ENCODE results near the gene TENM3.
A peak's percentile ranks its signal among the peaks of the same experiment; 100 is the strongest.

The TENM3 gene

GRCh38 chr4:182678590-182678989, 435.4 kb downstream of the TENM3 start:
- Mint-ChIP-seq H3K9me3 (no peaks in the 10 kb centered on the region), H3K27ac (no peak overlapping the region), H3K4me1 (peaks cover 18% of the 10 kb centered on the region), H3K4me3 (no peak overlapping the region), H3K36me3 (ENCODE audit: low read depth) (peaks cover 46% of the 10 kb centered on the region), H3K27me3 (ENCODE audit: low read depth) (no peaks in the 10 kb centered on the region)
- no peak for TF ChIP-seq CTCF (IDR thresholded peaks at IDR 0.05; ENCODE audit: unreplicated experiment in 3 of 3)

- TF ChIP-seq CTCF (IDR thresholded peaks at IDR 0.05; ENCODE audit: unreplicated experiment in 3 of 3): no peak
- Mint-ChIP-seq H3K36me3 (ENCODE audit: low read depth) (peaks cover 45% of the 10 kb centered on the region), H3K9me3 (no peaks in the 10 kb centered on the region), H3K4me1 (peaks cover 23% of the 10 kb centered on the region), H3K4me3 (no peak overlapping the region), H3K27ac (no peak overlapping the region), H3K27me3 (ENCODE audit: low read depth) (no peaks in the 10 kb centered on the region)
These were observed 436.3 kb downstream of the TENM3 start for GRCh38 chr4:182679533-182679932.

GRCh38 chr4:182680234-182680653, 437.0 kb downstream of the TENM3 start:
- H3K4me3 Mint-ChIP-seq: peak overlapping the region in 1 of 3 experiments; percentile 19
- H3K27ac Mint-ChIP-seq: no peak overlapping the region
- no peaks in the 10 kb centered on the region for H3K9me3 Mint-ChIP-seq
- peaks cover 23% of the 10 kb centered on the region for H3K4me1 Mint-ChIP-seq
- TF ChIP-seq CTCF (IDR thresholded peaks at IDR 0.05; ENCODE audit: unreplicated experiment in 3 of 3): no peak
- no peaks in the 10 kb centered on the region for H3K27me3 Mint-ChIP-seq (ENCODE audit: low read depth)
- H3K36me3 Mint-ChIP-seq (ENCODE audit: low read depth): peaks cover 45% of the 10 kb centered on the region

GRCh38 chr4:182683661-182684060, 440.5 kb downstream of the TENM3 start:
- peaks cover 37% of the 10 kb centered on the region for H3K36me3 Mint-ChIP-seq (ENCODE audit: low read depth)
- H3K27ac Mint-ChIP-seq: peak overlapping the region in 2 of 3 experiments; percentile 1 to 9
- H3K9me3 Mint-ChIP-seq: no peaks in the 10 kb centered on the region
- peaks cover 20% of the 10 kb centered on the region for H3K4me1 Mint-ChIP-seq
- no peak overlapping the region for H3K4me3 Mint-ChIP-seq
- TF ChIP-seq CTCF (IDR thresholded peaks at IDR 0.05; ENCODE audit: unreplicated experiment in 3 of 3): no peak
- no peaks in the 10 kb centered on the region for H3K27me3 Mint-ChIP-seq (ENCODE audit: low read depth)

GRCh38 chr4:182684796-182685195, 441.6 kb downstream of the TENM3 start:
- no peak overlapping the region for H3K4me3 Mint-ChIP-seq
- H3K9me3 Mint-ChIP-seq: no peaks in the 10 kb centered on the region
- H3K27ac Mint-ChIP-seq: no peak overlapping the region
- H3K36me3 Mint-ChIP-seq (ENCODE audit: low read depth): peaks cover 47% of the 10 kb centered on the region
- no peaks in the 10 kb centered on the region for H3K27me3 Mint-ChIP-seq (ENCODE audit: low read depth)
- TF ChIP-seq CTCF (IDR thresholded peaks at IDR 0.05; ENCODE audit: unreplicated experiment in 3 of 3): no peak
- peaks cover 14% of the 10 kb centered on the region for H3K4me1 Mint-ChIP-seq

GRCh38 chr4:182688081-182688480, 444.9 kb downstream of the TENM3 start:
- Mint-ChIP-seq H3K4me1 (peaks cover 6% of the 10 kb centered on the region), H3K27me3 (ENCODE audit: low read depth) (no peaks in the 10 kb centered on the region), H3K36me3 (ENCODE audit: low read depth) (peaks cover 39% of the 10 kb centered on the region), H3K4me3 (no peak overlapping the region), H3K27ac (no peak overlapping the region), H3K9me3 (no peaks in the 10 kb centered on the region)
- no peak for TF ChIP-seq CTCF (IDR thresholded peaks at IDR 0.05; ENCODE audit: unreplicated experiment in 3 of 3)

Measured in nephron (organoid).